HCEC 1CT (cell line): ENCODE data around the gene HECTD2.
"Not testable (repeated sequence)": the region's sequence is repeated elsewhere in the genome, so short reads cannot be mapped to it uniquely, and the experiment has no call there.

Experiments used
- DNase-seq: peaks from one replicate; pipeline ENCODE4 v3.0.0-alpha.2; 2017

The HECTD2 gene

DNA sequence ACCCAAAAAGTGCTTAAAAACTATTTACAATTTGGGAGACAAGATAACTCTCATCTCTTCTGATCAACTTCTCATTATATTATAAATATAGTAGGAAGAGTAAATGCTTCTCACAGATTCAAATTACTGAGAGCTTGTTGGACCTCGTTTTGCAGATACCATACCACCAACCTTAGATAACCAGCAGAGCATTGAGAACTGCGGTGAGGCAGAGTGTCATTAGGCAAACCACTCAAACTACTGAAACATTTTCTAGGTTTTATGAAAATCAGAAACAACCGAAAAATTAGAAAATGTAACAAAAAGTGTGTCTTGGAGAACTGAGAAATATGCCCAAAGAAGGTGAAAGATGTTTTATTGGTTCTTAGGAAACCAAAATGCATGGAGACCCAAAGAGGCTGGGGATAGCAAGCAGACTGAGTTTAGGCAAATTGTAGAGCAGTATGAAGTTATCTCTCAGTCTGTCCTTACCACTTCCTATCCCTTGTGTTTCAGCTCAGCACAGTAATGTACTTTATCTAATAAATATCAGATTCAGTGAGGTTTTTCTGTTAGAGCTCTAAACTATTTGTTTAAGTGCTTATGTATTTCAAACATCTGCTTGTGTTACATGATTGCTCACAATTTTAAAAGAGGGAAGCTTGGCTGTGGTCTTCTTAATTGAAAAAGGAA lies 77.9 kb downstream of the HECTD2 start:
- DNase-seq, result no peak

DNA sequence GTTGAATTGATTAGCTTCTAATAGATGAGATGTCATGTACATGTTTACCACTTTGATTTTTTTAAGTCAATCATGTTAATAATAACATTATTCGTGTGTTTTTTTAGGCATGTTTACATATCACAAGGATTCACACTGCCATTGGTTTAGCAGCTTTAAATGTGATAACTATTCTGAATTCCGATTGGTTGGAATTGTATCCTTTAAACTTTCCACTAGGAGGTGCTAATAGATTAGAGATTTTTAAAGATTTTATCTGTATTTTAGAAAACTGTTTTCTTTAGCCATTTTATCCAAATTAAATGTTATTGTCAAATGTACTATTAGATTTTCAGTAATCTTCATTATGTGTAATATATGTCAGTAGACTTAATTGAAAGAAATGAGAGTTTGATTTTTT lies 83.2 kb downstream of the HECTD2 start:
- peak; percentile 67 for DNase-seq

DNA sequence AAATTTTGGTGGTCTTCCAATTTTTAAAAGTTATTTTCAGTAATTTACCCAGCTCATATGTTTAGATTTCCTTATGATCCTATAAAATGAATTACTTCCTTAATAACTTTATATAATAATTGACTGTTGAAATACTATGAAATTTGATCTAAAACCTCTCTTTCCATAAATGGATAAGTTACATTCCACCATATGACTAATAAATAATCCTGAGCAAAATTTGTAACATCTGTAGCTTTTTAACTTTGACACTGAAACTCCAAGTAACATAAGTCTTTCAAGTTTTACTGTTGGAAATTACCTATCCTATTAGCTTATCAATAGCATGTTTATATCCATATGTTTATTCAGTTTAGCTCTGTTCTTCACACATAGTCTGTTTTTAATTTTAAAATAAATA lies 85.3 kb downstream of the HECTD2 start:
- DNase-seq, result peak; percentile 59

DNA sequence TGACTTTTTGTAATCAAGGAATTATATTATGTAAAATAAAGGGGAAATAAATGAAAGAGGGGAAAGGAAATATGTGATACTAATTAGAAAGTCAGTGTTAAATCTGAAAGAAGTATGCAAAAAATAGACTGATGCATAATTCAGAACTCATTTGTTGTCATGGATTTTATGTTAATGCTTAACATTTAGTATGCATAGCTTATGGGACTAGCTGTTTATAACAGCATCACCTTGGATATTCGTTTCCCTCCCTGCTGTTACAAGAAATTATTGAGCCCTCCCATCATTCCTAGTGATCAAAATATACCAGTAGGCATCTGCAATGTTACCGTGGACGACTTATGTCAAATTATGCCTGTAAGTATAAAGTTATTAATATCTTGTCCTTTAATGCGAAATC lies 85.9 kb downstream of the HECTD2 start:
- DNase-seq, result no peak

DNA sequence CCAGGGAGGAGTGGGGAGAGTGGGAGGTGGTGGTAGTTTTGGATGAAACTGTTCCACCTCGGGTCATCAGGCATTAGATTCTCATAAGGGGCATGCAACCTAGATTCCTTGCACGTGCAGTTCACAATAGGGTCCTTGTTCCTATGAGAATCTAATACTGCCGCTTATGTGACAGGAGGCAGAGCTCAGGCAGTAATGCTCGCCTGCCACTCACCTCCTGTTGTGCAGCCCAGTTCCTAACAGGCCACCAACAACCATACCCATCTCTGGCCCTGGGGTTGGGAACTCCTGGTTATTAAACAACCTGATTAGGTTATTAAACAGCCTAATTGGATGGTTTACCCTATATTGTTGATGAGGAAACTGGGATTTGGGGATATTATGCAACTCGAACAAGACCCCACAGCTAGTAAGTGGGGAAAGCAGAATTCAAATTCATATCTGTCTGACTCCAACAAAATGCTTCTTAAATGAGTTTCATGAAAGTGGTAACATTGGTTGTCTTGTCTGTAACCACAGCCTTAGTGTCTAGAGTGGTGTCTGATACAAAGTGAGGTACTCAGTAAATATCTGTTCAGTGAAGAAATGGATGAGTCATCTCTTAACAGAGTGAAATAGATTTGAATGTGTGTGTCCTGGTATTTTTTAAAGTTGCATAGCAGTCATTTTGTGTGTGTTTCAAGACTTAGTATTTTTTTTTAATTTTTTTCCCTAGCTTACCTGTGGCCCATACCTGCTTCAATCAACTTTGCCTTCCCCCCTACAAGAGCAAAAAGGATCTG lies 101.6 kb downstream of the HECTD2 start:
- DNase-seq, result peak; percentile 87

DNA sequence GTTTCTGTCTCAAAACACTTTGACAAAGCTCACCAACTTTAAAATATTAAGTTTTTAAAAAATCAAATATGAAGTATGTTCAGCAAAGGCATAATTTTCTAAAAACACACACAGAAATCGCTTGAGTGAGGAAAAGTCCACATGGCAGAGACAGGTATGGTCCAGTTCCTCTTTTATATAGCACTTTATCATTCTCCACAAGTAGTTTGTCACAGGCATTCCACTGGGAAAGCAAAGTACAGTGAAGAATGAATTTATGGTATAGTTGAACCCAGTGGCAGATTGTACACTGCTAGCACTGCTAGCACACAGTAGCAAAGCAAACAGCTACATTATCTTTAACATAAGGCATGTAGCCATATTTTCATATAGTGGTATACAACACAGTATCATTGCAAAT lies 102.3 kb downstream of the HECTD2 start:
- no peak for DNase-seq

DNA sequence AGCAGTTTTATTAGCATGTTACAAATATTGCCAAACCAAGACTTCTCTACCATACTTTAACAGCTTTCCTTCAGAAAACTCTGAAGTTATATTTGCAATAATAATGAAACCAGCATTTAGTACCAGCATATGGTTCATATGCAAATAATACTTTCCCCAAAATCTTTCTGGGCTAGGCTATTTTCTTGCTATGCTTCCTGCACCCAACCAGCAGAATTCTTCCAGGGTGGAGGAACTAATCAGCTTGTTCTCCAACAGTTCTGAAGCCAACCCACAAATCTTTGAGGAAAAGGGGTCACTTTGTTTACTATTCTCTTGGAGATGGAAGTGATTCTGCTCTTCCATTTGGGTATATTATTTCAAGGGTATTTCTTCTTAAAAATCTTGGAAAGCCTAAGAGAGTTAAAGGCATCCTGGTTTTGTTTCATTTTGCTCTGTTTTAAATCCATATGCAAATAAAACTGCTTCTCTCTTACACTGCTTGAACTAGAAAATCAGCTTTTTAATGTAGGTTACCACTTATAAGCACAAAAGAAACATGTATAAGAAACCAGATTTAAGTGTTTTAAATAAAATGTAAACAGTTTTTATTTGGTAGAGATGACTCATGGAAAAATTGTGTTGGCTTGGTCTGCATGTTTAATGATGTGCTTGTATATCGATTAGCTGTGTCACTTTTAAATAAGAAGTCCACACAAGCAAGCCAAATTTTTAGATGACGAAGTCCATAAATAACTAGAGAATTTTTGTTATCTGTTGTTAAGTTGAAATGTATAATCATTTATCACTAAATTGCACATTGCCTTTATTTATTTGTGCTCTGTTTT lies 103.7 kb downstream of the HECTD2 start:
- peak; percentile 53 for DNase-seq

DNA sequence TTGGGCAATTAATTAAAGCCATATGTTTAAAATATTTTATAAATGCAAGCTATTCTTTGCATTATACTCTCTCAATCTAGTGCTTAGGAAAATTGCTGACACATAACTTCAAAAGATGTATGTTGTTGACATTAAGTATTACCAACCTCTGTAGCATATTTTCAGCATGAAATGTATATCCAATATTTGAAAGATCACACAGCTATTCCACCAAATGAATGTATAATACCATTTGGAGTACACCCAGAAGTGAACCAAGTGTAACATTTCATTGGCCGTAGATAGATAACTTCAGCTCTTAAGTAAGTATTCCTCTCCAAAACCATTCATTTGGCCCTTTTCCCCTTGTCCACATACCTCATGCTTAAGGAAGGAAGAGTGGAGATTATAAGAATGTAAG lies 104.6 kb downstream of the HECTD2 start:
- no peak for DNase-seq

DNA sequence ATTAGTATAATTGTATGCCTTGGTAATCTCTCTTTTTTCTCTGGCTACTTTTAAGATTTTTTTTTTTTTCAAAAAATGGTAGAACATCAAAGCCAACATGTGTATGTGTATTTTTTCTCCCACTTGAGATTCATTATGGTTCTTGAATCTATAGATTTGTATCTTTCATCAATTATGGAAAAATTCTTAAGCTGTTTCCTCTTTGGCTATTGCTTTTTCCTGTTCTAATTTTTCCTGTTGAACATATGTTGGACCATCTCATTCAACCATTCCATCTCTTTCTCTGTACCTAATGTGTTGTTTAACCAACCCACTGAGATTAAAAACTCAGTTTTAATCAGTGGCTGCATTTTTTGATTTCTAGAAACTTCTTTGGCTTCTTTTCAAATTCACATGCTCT lies 107.2 kb downstream of the HECTD2 start:
- DNase-seq, result no peak

DNA sequence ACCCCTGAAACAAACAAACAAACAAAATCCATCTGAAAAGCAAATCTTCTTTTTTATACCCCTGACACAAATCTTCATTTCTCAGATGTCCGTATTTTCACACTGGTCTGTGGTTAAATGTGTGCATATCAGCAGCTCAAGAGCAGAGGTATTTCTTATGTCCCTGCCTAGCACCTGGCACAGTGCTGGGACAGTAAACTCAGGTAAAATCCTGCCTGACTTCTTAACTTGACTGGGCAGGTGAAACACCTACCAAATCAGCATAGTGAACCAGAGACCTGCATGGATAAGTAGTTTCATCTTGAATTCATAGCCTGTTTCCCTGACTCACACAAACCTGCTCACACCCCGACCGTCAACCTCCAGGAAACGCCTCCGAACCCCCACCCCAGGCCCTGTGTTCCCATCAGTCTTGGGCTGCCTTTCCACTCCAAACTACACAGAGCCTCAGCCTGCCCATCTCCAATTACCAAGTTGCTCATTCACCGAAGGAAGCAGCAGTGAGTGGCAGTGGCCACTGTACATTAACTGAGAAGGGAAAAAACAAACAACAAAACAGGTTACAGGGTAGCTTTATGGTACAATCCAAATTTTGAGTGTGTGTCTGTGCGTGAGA lies 109.9 kb downstream of the HECTD2 start:
- no peak for DNase-seq

DNA sequence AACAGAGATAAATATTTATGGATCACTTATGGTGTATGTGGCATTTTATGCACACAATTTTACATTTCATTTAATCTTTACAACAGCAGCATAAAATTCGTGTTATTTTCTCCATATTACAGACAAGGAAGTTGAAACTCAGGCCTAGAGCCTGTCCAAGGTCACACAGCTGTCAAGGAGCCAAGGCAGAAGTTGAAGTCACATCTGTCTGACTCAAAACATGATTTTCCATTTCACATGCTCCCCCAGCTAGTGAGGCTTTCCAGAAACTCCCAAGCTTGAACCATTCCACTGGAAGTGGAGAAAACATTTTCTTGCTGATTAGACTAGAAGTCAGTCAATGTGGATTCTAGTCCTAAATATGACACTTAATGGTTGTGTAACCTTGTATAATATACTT lies 110.5 kb downstream of the HECTD2 start:
- DNase-seq, result no peak

DNA sequence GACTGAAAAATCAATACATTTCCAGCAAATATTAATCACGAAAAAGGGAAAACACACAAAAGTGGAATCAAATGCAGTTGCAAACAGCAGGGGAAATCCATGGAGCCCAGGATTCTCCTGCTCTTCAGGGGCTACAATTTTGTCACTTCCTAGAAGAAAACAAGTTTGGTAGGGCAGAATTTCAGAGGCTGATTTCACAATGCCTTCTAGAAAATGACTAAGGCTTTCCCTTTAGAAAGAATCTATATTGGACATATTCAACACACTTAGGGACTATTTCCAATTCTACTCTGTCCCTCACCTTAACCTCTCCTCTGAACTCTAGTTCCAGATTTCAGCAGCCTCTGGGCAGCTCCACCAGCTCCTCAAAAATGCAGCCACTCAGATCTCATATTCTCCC lies 111.3 kb downstream of the HECTD2 start:
- DNase-seq, result no peak

DNA sequence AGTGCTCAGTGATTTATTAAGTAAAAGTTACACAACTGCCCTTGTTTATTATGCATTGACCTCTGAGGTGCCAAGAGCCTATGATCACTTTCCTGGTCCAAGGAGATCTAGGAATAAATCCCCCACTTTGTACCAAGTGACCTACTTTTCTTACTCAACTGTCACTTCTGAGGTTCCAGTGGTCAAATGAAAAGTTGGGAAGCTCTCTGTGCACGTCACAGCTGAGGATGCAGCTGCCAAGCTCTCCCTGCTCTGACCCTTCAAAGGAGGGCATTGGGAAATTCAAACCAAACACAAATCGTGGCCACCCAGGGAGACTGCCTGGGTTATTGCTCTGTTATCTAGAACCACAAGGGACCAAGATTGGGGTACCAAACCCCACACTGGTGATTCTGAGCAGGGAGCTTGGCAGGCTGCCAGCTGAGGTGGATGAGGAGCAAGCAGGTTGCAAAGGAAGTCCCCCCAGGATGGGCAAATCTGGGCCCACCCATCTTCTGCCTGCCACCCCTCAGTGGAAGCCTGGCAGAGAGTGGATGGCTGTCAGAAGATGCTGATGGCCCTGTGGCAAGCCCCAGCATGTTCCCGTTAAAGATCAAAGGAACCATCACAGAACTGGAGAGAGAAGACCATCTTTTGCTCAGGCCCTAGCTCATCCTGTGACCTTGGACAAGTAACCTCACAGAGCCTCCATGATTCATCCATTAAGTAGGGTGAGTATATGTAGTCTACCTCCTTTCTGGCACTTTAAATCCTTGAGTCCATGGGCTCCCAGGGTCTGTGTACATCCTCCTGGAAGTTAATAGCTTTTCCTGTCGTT lies 116.0 kb downstream of the HECTD2 start:
- no peak for DNase-seq

DNA sequence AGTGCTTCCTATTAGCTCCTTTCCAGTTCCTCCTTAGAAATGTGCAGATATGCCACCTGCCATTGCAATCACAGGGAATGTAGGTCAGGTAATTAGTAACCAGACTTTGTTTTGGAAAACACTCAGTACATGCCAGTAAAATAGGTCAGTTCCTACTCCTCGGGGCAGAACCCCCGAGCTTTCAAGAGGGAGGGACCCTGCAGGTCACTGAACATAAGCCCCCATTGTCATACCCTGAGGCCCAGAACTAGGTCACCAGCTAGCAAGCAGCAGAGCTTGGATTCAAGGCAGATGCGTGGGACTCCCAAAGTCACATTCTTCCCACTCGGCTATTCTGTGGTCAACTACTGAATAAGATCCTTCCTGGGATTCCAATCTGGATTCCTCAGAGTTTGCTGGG lies 117.9 kb downstream of the HECTD2 start:
- DNase-seq, result no peak

DNA sequence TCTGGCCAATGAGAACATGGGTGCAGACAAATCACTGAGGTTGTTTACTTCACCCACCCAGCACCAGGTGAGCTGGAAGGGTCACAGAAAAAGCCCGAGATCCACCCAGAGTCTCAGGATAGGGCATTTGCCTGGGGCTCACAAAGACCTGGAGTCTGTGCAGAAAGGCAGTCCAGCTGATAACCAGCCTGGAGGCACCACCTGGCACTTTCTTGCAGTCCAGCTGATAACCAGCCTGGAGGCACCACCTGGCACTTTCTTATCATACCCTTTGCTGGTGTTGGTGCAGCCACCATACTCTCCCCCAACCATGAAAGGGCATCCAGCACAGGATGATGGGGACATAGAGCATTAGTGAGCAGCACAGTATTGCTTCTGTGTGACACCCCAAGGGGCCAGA lies 118.6 kb downstream of the HECTD2 start:
- DNase-seq, result no peak

DNA sequence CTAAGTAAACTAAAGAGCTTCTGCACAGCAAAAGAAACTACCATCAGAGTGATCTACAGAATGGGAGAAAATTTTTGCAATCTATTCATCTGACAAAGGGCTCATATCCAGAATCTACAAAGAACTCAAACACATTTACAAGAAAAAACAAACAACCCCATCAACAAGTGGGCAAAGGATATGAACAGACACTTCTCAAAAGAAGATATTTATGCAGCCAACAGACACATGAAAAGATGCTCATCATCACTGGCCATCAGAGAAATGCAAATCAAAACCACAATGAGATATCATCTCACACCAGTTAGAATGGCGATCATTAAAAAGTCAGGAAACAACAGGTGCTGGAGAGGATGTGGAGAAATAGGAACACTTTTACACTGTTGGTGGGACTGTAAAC lies 124.6 kb downstream of the HECTD2 start:
- DNase-seq, result not testable (repeated sequence)

DNA sequence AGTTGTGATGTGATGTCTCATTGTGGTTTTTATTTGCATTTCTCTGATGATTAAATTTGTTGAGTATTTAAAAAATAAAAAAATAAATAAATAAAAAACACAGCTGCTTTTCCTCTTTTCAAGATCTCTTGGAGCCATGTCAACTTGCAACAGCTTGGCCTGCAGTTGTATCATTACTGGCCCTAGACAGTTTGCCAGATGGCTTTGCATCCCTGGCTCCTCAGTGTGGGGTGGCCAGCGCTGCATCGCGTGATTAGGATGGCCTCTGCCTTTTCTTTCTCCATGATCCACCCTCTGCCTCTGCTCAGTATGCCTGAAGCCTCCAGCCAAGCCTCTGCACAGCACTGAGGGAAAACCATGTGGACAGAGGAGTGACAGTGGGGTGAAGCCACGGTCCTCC lies 126.0 kb downstream of the HECTD2 start:
- DNase-seq, result peak; percentile 81

DNA sequence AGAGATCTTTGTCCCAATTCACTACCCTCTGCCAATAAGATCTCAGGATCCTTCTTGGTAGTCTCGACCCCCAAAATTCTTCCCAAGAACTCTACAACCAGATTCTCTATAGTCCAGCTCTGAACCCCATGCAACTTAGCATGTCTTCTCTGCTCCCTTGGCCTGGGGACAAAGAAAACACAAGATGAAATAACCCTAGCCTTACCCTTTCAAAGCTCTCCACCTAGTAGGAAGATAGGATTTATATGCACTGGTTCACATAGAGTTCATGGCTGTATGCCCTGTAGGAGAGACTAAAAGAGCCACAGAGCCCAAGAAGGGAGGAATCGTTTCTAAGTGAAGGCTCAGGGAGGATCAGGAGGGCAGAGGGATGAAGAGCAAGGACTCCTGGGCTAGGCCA lies 126.6 kb downstream of the HECTD2 start:
- DNase-seq, result no peak

DNA sequence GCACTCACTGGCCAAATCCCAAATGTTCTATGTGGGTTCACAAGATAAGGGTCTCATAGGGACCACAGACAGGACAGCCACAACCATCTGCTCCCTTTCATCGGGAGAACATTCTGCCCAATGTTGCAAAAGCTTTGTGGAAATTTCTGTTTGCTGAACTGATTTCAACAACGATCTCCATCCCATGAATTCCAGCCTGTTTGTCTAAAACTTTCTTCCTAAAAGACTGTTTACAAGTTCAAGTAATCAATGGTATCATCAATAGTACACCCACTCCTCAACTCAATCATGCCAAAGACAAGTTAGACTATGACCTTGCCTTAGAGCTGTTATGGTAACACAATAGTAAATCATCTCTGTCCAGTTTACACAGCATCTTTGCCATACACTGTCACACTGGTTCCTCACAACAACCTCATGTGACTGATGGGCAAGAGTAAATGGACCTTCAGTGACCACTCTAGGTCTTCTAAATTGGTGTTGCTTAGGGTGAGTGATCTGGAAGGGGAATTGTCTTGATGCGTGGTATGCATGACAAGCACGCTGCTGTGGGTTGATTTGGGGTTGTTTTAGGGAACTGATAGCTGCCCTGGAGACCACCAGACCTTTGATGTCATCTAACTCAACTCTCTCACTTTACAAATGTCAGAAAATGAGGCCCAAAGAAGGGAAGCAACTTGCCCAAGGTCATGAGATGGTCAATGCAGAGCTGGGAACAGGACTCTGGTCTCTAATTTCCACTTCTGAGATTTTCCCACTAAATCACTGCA lies 127.7 kb downstream of the HECTD2 start:
- DNase-seq, result no peak

DNA sequence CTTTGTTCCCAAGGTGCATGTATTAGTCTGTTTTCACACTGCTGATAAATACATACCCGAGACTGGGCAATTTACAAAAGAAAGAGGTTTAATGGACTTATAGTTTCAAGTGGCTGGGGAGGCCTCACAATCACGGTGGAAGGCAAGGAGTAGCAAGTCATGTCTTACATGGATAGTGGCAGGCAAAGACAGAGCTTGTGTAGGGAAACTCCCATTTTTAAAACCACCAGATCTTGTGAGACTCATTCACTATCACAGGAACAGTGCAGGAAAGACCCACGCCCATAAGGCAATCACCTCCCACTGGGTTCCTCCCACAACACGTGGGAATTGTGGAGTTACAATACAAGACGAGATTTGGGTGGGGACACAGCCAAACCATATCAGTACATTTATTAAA lies 129.8 kb downstream of the HECTD2 start:
- no peak for DNase-seq

DNA sequence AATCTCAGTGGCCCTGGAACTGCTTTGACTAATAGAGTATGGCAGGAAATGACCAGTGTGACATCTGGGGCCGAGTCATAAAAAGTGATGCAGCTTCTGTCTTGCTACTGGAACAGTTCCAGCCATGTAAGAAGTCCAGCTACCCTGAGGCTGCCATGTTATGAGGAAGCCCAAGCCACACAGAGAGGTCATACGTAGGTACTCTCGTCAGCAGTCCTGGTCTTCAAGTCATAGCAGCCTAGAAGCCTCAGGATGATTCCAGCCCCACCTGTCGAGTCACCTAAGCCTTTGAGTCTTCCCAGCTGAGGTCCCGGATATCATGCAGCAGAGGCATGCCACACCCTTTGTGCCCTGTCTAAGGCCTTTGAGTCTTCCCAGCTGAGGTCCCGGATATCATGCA lies 130.6 kb downstream of the HECTD2 start:
- peak; percentile 61 for DNase-seq

DNA sequence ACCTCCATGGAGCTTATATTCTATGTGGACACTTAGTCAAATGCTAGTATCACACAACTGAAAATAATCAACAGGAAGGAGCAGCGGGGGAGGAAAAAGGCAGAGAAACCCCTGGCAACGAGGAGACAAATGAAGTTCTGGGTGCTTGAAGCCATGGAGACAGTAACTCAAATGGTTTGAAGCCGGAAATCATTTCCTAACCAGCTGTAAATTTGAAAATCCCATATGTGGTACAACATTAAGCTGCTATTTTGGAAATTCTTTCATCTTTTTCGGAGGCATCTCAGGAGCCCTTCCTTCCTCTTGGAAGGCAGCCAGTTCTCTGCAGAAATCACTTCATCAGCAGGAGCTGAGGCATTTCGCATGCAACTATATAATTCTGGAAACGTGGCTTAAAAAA lies 131.3 kb downstream of the HECTD2 start:
- DNase-seq, result peak; percentile 11
